Panc1 (cell line): ENCODE results near the gene TM4SF4. TPM values are rescaled to one million over a fixed set of nuclear protein-coding genes. Genes with fewer than 3 reads are reported as not detected.

Experiments
- ATAC-seq: fragments of 200-7000 bp; cut with Tn5 transposase; 2 replicates; pipeline ENCODE4 v1.9.1; 2020; ENCODE audit warnings: mild to moderate bottlenecking, moderate library complexity
- BruUV-seq: library from RNA; stranded (reverse); fragments of 400-500 nt; replicated peaks from 2 replicates; lab custom pipeline; 2021; lab: Mats Ljungman, UMichigan
- CTCF ChIA-PET: fragments of 300-600 bp; sonication (Branson Sonifier 250); formaldehyde crosslinking; loops from one replicate; lab custom pipeline; 2022; ENCODE audit warnings: antibody characterized with exemption; lab: Charles Lee
- POLR2A ChIA-PET: fragments of 300-600 bp; sonication (Branson Sonifier 250); formaldehyde crosslinking; loops from one replicate; lab custom pipeline; 2022; ENCODE audit warnings: antibody characterized with exemption; lab: Charles Lee
- DNase-seq: peaks from one replicate; pipeline ENCODE4 v3.0.0-alpha.2; 2010; ENCODE audit warnings: low read depth, low spot score
- H3K27ac ChIP-seq: 2 replicates; pipeline ENCODE4 v1.5.1; 2011; ENCODE audit warnings: mild to moderate bottlenecking, low read length, inconsistent platforms
- H3K27me3 ChIP-seq: fragments of 200-500 bp; sonication (Bioruptor generic); 2 replicates; pipeline ENCODE4 v1.6.0; 2014; ENCODE audit warnings: low read length, inconsistent platforms; ENCODE audit not compliant: control insufficient read depth, insufficient read depth
- H3K36me3 ChIP-seq: fragments of 200-500 bp; sonication (Bioruptor generic); 2 replicates; pipeline ENCODE4 v1.5.1; 2014; ENCODE audit warnings: inconsistent platforms, mild to moderate bottlenecking, low read length, moderate library complexity; ENCODE audit not compliant: control insufficient read depth, insufficient read depth
- H3K4me1 ChIP-seq: 2 replicates; pipeline ENCODE4 v1.5.1; 2011; ENCODE audit warnings: inconsistent platforms, mild to moderate bottlenecking, low read length, moderate library complexity; ENCODE audit not compliant: control insufficient read depth, insufficient read depth
- H3K4me3 ChIP-seq, 2 experiments: 2 replicates each; pipeline ENCODE4 v1.5.1; 2011 to 2012; ENCODE audit warnings: low read depth in 2 of 2, low read length in 2 of 2, mild to moderate bottlenecking in 2 of 2, inconsistent platforms in 1 of 2, moderate library complexity in 1 of 2
- H3K9me3 ChIP-seq: fragments of 200-500 bp; sonication (Bioruptor generic); 2 replicates; pipeline ENCODE4 v1.5.1; 2014; ENCODE audit warnings: low read depth, mild to moderate bottlenecking, inconsistent platforms, low read length, moderate library complexity; ENCODE audit not compliant: control insufficient read depth, insufficient read depth
- CTCF ChIP-seq: fragments of 450-650 bp; IDR thresholded peaks from 2 replicates; pipeline ENCODE4 v1.5.1; 2017; ENCODE audit warnings: mild to moderate bottlenecking
- POLR2AphosphoS5 ChIP-seq: IDR thresholded peaks from 2 replicates; pipeline ENCODE4 v1.6.1; 2012; ENCODE audit warnings: mild to moderate bottlenecking, low read depth, low read length, moderate library complexity
- REST ChIP-seq, 2 experiments: IDR thresholded peaks; 2 replicates each; pipeline ENCODE4 v1.6.1; 2011 to 2012; ENCODE audit warnings: low read depth in 2 of 2, control low read depth in 1 of 2, low read length in 1 of 2, mild to moderate bottlenecking in 1 of 2, moderate library complexity in 1 of 2; ENCODE audit not compliant: insufficient read depth in 1 of 2
- SIN3A ChIP-seq: IDR thresholded peaks from 2 replicates; pipeline ENCODE4 v1.6.1; 2012; ENCODE audit warnings: low read depth, mild to moderate bottlenecking, low read length, moderate library complexity, borderline replicate concordance; ENCODE audit not compliant: insufficient read depth
- TCF7L2 ChIP-seq: IDR thresholded peaks from 2 replicates; pipeline ENCODE4 v1.6.1; 2011; ENCODE audit warnings: mild to moderate bottlenecking, low read depth, low read length, inconsistent platforms
- in situ Hi-C: cut with HindIII; loops from 2 replicates; pipeline ENCODE4 v1.10.0; 2016; ENCODE audit warnings: low sequenced_read_pairs, low pct_unique_long_range_greater_than_20kb
- intact Hi-C: fragments of 100-400 bp; cut with micrococcal nuclease; formaldehyde crosslinking; loops from one replicate; pipeline ENCODE4 v1.10.0; 2022; ENCODE audit not compliant: unreplicated experiment
- total RNA-seq: library from RNA; stranded (reverse); gene quantifications from one replicate; pipeline ENCODE4 v1.2.1, GENCODE V29; 2021; ENCODE audit not compliant: unreplicated experiment

The TM4SF4 gene
- total RNA-seq, 1 experiment from 2014 or later: 0.46 TPM

- H3K27ac ChIP-seq: no peak overlapping the region; the same call in 1 of the 2 replicates
- intact Hi-C loops: no loop called here
Observed at GRCh38 chr3:149442043-149442442, 32.5 kb upstream of the TM4SF4 start.

GRCh38 chr3:149442851-149443544, 31.5 kb upstream of the TM4SF4 start:
- H3K36me3 ChIP-seq: no peaks in the 10 kb centered on the region
- intact Hi-C loops (no loop called here), in situ Hi-C loops (no loop called here)
- peaks cover 10% of the 10 kb centered on the region; the same call in 1 of the 2 replicates for H3K4me1 ChIP-seq
- ChIA-PET CTCF (no interaction called here), POLR2A (interaction anchor here (0.6 to 0.8 kb wide), 2 partner anchors 13 to 110 kb away, joined by 4 to 21 read pairs; no protein-coding TSS in a partner anchor)
- TF ChIP-seq TCF7L2 (no peak), REST (IDR thresholded peaks at IDR 0.05; ENCODE audit: insufficient read depth in 1 of 2, low read depth in 2 of 2, low read length in 1 of 2) (no peak), POLR2AphosphoS5 (no peak), CTCF (no peak), SIN3A (no peak)
- BruUV-seq: no TSS peak
- H3K9me3 ChIP-seq: no peaks in the 10 kb centered on the region
- DNase-seq: peak; percentile 8
- no peak overlapping the region for H3K4me3 ChIP-seq
- no peaks in the 10 kb centered on the region for H3K27me3 ChIP-seq
- H3K27ac ChIP-seq: peak overlapping the region; percentile 29; the same call in 1 of the 2 replicates
- no peak for ATAC-seq

More at GRCh38 chr3:149442043-149442442, 32.5 kb upstream of the TM4SF4 start:
- ATAC-seq (peak; percentile 67; the same call in 1 of the 2 replicates), DNase-seq (no peak)
- no peak for TF ChIP-seq CTCF
- no TSS peak for BruUV-seq
- ChIA-PET CTCF (no interaction called here), POLR2A (interaction anchor here (0.6 kb wide), 1 partner anchor 65 kb away, joined by 3 read pairs; no protein-coding TSS in a partner anchor)
- Histone ChIP-seq H3K9me3 (no peaks in the 10 kb centered on the region), H3K4me1 (peaks cover 8% of the 10 kb centered on the region; the same call in 1 of the 2 replicates), H3K36me3 (no peaks in the 10 kb centered on the region), H3K4me3 (no peak overlapping the region), H3K27me3 (no peaks in the 10 kb centered on the region)
- in situ Hi-C loops: no loop called here
